ENCODE data around the gene FRMD5.
A peak's percentile ranks its signal among the peaks of the same experiment; 100 is the strongest.

FRMD5 gene

GRCh38 chr15:44068347-44068746 is 126.7 kb downstream of the FRMD5 start:
- no peak for ATAC-seq (ENCODE audit: insufficient read depth, low read depth)

GRCh38 chr15:44066211-44066827 is 128.8 kb downstream of the FRMD5 start:
- peak; percentile 57 for DNase-seq
- no peak overlapping the region for H3K4me3 ChIP-seq (ENCODE audit: low read depth in 1 of 2, low read length in 2 of 2)
- no peak overlapping the region for H2AFZ ChIP-seq (ENCODE audit: low read depth, low read length)
- no peak overlapping the region for H3K27ac ChIP-seq (ENCODE audit: low read length)
- H3K36me3 ChIP-seq (ENCODE audit: insufficient read depth, low read length), result no peaks in the 10 kb centered on the region
- ATAC-seq (ENCODE audit: insufficient read depth, low read depth), result peak; percentile 66; the same call in 2 of the 3 replicates
- no peaks in the 10 kb centered on the region for H3K9me3 ChIP-seq (ENCODE audit: insufficient read depth, low read length, severe bottlenecking)
- no peak overlapping the region for H3K4me2 ChIP-seq (ENCODE audit: insufficient read depth, low read length)
- TF ChIP-seq EZH2 (IDR thresholded peaks at IDR 0.05; ENCODE audit: borderline replicate concordance, low read depth, low read length, severe bottlenecking) (no peak), CTCF (IDR thresholded peaks at IDR 0.05; ENCODE audit: borderline replicate concordance, extremely low read depth, low read length, poor library complexity, severe bottlenecking) (peak; percentile 83)
- H3K79me2 ChIP-seq (ENCODE audit: insufficient read depth, low read length), result no peaks in the 10 kb centered on the region
- H4K20me1 ChIP-seq (ENCODE audit: insufficient read depth, low read length), result no peaks in the 10 kb centered on the region
- H3K27me3 ChIP-seq (ENCODE audit: insufficient read depth, low read length, poor library complexity), result peaks cover 10% of the 10 kb centered on the region
- no peak overlapping the region for H3K9ac ChIP-seq (ENCODE audit: low read depth, low read length)
- no peaks in the 10 kb centered on the region for H3K4me1 ChIP-seq (ENCODE audit: insufficient read depth, low read length)

More at GRCh38 chr15:44068347-44068746, 126.7 kb downstream of the FRMD5 start:
- DNase-seq, result no peak
- H3K9ac ChIP-seq (ENCODE audit: low read depth, low read length), result no peak overlapping the region
- H3K27ac ChIP-seq (ENCODE audit: low read length), result no peak overlapping the region
- H4K20me1 ChIP-seq (ENCODE audit: insufficient read depth, low read length), result no peaks in the 10 kb centered on the region
- H3K9me3 ChIP-seq (ENCODE audit: insufficient read depth, low read length, severe bottlenecking), result no peaks in the 10 kb centered on the region
- TF ChIP-seq EZH2 (IDR thresholded peaks at IDR 0.05; ENCODE audit: borderline replicate concordance, low read depth, low read length, severe bottlenecking) (no peak), CTCF (IDR thresholded peaks at IDR 0.05; ENCODE audit: borderline replicate concordance, extremely low read depth, low read length, poor library complexity, severe bottlenecking) (no peak)
- H3K4me3 ChIP-seq (ENCODE audit: low read depth in 1 of 2, low read length in 2 of 2), result no peak overlapping the region
- peaks cover 6% of the 10 kb centered on the region for H3K27me3 ChIP-seq (ENCODE audit: insufficient read depth, low read length, poor library complexity)
- H2AFZ ChIP-seq (ENCODE audit: low read depth, low read length), result no peak overlapping the region
- no peak overlapping the region for H3K4me2 ChIP-seq (ENCODE audit: insufficient read depth, low read length)
- no peaks in the 10 kb centered on the region for H3K36me3 ChIP-seq (ENCODE audit: insufficient read depth, low read length)
- no peaks in the 10 kb centered on the region for H3K79me2 ChIP-seq (ENCODE audit: insufficient read depth, low read length)
- no peaks in the 10 kb centered on the region for H3K4me1 ChIP-seq (ENCODE audit: insufficient read depth, low read length)

GRCh38 chr15:44064706-44065105 is 130.4 kb downstream of the FRMD5 start:
- H3K36me3 ChIP-seq (ENCODE audit: insufficient read depth, low read length), result no peaks in the 10 kb centered on the region
- peaks cover 22% of the 10 kb centered on the region for H3K27me3 ChIP-seq (ENCODE audit: insufficient read depth, low read length, poor library complexity)
- no peaks in the 10 kb centered on the region for H3K79me2 ChIP-seq (ENCODE audit: insufficient read depth, low read length)
- DNase-seq (no peak), ATAC-seq (ENCODE audit: insufficient read depth, low read depth) (no peak)
- H2AFZ ChIP-seq (ENCODE audit: low read depth, low read length), result no peak overlapping the region
- no peak overlapping the region for H3K4me3 ChIP-seq (ENCODE audit: low read depth in 1 of 2, low read length in 2 of 2)
- no peak overlapping the region for H3K27ac ChIP-seq (ENCODE audit: low read length)
- no peaks in the 10 kb centered on the region for H3K9me3 ChIP-seq (ENCODE audit: insufficient read depth, low read length, severe bottlenecking)
- TF ChIP-seq EZH2 (IDR thresholded peaks at IDR 0.05; ENCODE audit: borderline replicate concordance, low read depth, low read length, severe bottlenecking) (no peak), CTCF (IDR thresholded peaks at IDR 0.05; ENCODE audit: borderline replicate concordance, extremely low read depth, low read length, poor library complexity, severe bottlenecking) (no peak)
- no peaks in the 10 kb centered on the region for H4K20me1 ChIP-seq (ENCODE audit: insufficient read depth, low read length)
- H3K9ac ChIP-seq (ENCODE audit: low read depth, low read length), result no peak overlapping the region
- no peak overlapping the region for H3K4me2 ChIP-seq (ENCODE audit: insufficient read depth, low read length)
- no peaks in the 10 kb centered on the region for H3K4me1 ChIP-seq (ENCODE audit: insufficient read depth, low read length)
